Endothelial cell of umbilical vein (primary cell): ENCODE data around the gene FIGNL2. TPM values are rescaled to one million over a fixed set of nuclear protein-coding genes. Genes with fewer than 3 reads are reported as not detected.
A peak's percentile ranks its signal among the peaks of the same experiment; 100 is the strongest.

Experiments used
- BruUV-seq: library from RNA; stranded (reverse); fragments of 400-500 nt; replicated peaks from 2 replicates; lab custom pipeline; 2021; lab: Mats Ljungman, UMichigan
- CTCF ChIA-PET: fragments of 300-600, 350-600 bp; sonication (Branson Sonifier 250); formaldehyde crosslinking; loops from one replicate; lab custom pipeline; 2021; ENCODE audit warnings: antibody characterized with exemption, inconsistent platforms; lab: Charles Lee
- POLR2A ChIA-PET: fragments of 300-600, 350-600 bp; sonication (Branson Sonifier 250); formaldehyde crosslinking; loops from one replicate; lab custom pipeline; 2021; ENCODE audit warnings: antibody characterized with exemption, inconsistent platforms; lab: Charles Lee
- DNase-seq: peaks from one replicate; pipeline ENCODE4 v3.0.0-alpha.2; 2011; ENCODE audit warnings: low read depth, low spot score
- FAIRE-seq: peaks from 2 replicates; lab custom pipeline; 2011; peaks lifted over from hg19 to GRCh38; lab: Jason Lieb, UNC
- H2AFZ ChIP-seq: 2 replicates; pipeline ENCODE4 v1.6.0; 2012; ENCODE audit warnings: low read depth, low read length, control low read depth, inconsistent platforms
- H3K27ac ChIP-seq: 2 replicates; pipeline ENCODE4 v1.5.1; 2011; ENCODE audit warnings: low read depth, mild to moderate bottlenecking, control low read depth, low read length, moderate library complexity; ENCODE audit not compliant: insufficient read depth
- H3K27me3 ChIP-seq, 2 experiments: 2 replicates each; pipeline versions ENCODE4 v1.6.0 to v1.6.1; 2011; ENCODE audit warnings: low read length in 2 of 2, mixed read lengths in 1 of 2; ENCODE audit not compliant: control insufficient read depth in 2 of 2, insufficient read depth in 2 of 2
- H3K36me3 ChIP-seq, 2 experiments: 2 replicates in 1 of 2; 3 replicates in 1 of 2; pipeline ENCODE4 v1.5.1; 2011; ENCODE audit warnings: low read length in 2 of 2, mild to moderate bottlenecking in 1 of 2, moderate library complexity in 1 of 2; ENCODE audit not compliant: control insufficient read depth in 2 of 2, insufficient read depth in 2 of 2; ENCODE audit errors: extremely low read depth in 1 of 2
- H3K4me1 ChIP-seq: 3 replicates; pipeline ENCODE4 v1.5.1; 2011; ENCODE audit warnings: mild to moderate bottlenecking, low read length; ENCODE audit not compliant: control insufficient read depth, insufficient read depth; ENCODE audit errors: extremely low read depth
- H3K4me2 ChIP-seq: 2 replicates; pipeline ENCODE4 v1.6.1; 2011; ENCODE audit warnings: low read length, control low read depth, mixed read lengths; ENCODE audit not compliant: insufficient read depth
- H3K4me3 ChIP-seq, 3 experiments: fragments of 200-600 bp in 1 of 3; sonication (generic), shearing (Covaris generic) in 1 of 3; replicated peaks in 1 of 3; 2 replicates each; pipeline ENCODE4 v1.5.1; 2011 to 2016; ENCODE audit warnings: control low read depth in 3 of 3, low read length in 3 of 3, mild to moderate bottlenecking in 2 of 3, inconsistent platforms in 1 of 3, low read depth in 1 of 3, moderate library complexity in 1 of 3; ENCODE audit not compliant: insufficient read depth in 1 of 3
- H3K79me2 ChIP-seq: 2 replicates; pipeline ENCODE4 v1.6.0; 2012; ENCODE audit warnings: low read length, inconsistent platforms; ENCODE audit not compliant: control insufficient read depth, insufficient read depth
- H3K9ac ChIP-seq: replicated peaks from 2 replicates; pipeline ENCODE3; 2011; ENCODE audit warnings: low read length, control low read depth; ENCODE audit not compliant: insufficient read depth; ENCODE audit errors: extremely low read depth
- H3K9me1 ChIP-seq: replicated peaks from 3 replicates; pipeline ENCODE4 v1.6.0; 2011; ENCODE audit warnings: mild to moderate bottlenecking, low read length; ENCODE audit not compliant: control insufficient read depth, insufficient read depth; ENCODE audit errors: extremely low read depth
- H3K9me3 ChIP-seq: replicated peaks from 2 replicates; pipeline ENCODE4 v1.5.1; 2012; ENCODE audit warnings: low read length, inconsistent platforms; ENCODE audit not compliant: control insufficient read depth, insufficient read depth
- H4K20me1 ChIP-seq: replicated peaks from 2 replicates; pipeline ENCODE3; 2011; ENCODE audit warnings: mild to moderate bottlenecking, low read length; ENCODE audit not compliant: control insufficient read depth, insufficient read depth; ENCODE audit errors: extremely low read depth
- FOS ChIP-seq: IDR thresholded peaks from 2 replicates; pipeline ENCODE4 v1.6.1; 2011; ENCODE audit warnings: mild to moderate bottlenecking, low read length, moderate library complexity, borderline replicate concordance; ENCODE audit not compliant: insufficient read depth
- GATA2 ChIP-seq: IDR thresholded peaks from 2 replicates; pipeline ENCODE4 v1.7.0; 2011; ENCODE audit warnings: low read depth, mild to moderate bottlenecking, moderate library complexity, mixed read lengths, low read length; ENCODE audit not compliant: insufficient read length, insufficient read depth
- JUN ChIP-seq: IDR thresholded peaks from 2 replicates; pipeline ENCODE4 v1.6.1; 2011; ENCODE audit warnings: borderline replicate concordance, low read depth; ENCODE audit not compliant: insufficient read length, insufficient read depth
- POLR2AphosphoS5 ChIP-seq: IDR thresholded peaks from 2 replicates; pipeline ENCODE4 v1.6.1; 2012; ENCODE audit warnings: low read depth, mild to moderate bottlenecking, control low read depth, low read length, moderate library complexity; ENCODE audit not compliant: insufficient read depth
- dilution Hi-C: fragments of 300-500 bp; cut with MboI; formaldehyde crosslinking; loops from one replicate; pipeline ENCODE4 v1.15.0; 2019; ENCODE audit warnings: low sequenced_read_pairs; ENCODE audit not compliant: extremely low pct_ligation_motif_present
- intact Hi-C: fragments of 100-400 bp; cut with micrococcal nuclease; formaldehyde crosslinking; loops from one replicate; pipeline ENCODE4 v1.10.0; 2022
- polyA plus RNA-seq, 4 experiments: library from polyadenylated mRNA; depleted of rRNA in 3 of 4; stranded (reverse) in 3 of 4; unstranded in 1 of 4; fragments of >200 nt; gene quantifications; 2 replicates each; pipeline versions ENCODE4 v1.2.1 to v1.2.3, GENCODE V29; 2011 to 2012; ENCODE audit warnings: missing spikeins in 1 of 4
- total RNA-seq: library from RNA; stranded (reverse); gene quantifications from 2 replicates; pipeline ENCODE4 v1.2.3, GENCODE V29; 2021
- TF ChIP-seq, protein P1 (sequence below), 2 donors: IDR thresholded peaks; 1 replicate in 1 of 2; 2 replicates in 1 of 2; pipeline ENCODE4 v1.5.1; 2011; ENCODE audit warnings: low read length in 2 of 2, mild to moderate bottlenecking in 2 of 2, moderate library complexity in 2 of 2, control low read depth in 1 of 2, inconsistent platforms in 1 of 2, low read depth in 1 of 2; ENCODE audit not compliant: insufficient read depth in 1 of 2; ENCODE audit errors: extremely low read depth in 1 of 2

The FIGNL2 gene
- total and polyA plus RNA-seq, 2 donors (not counting 3 experiments of a cell fraction or from before 2014, with no cell fraction given) = 1.4 to 2.4 TPM

DNA sequence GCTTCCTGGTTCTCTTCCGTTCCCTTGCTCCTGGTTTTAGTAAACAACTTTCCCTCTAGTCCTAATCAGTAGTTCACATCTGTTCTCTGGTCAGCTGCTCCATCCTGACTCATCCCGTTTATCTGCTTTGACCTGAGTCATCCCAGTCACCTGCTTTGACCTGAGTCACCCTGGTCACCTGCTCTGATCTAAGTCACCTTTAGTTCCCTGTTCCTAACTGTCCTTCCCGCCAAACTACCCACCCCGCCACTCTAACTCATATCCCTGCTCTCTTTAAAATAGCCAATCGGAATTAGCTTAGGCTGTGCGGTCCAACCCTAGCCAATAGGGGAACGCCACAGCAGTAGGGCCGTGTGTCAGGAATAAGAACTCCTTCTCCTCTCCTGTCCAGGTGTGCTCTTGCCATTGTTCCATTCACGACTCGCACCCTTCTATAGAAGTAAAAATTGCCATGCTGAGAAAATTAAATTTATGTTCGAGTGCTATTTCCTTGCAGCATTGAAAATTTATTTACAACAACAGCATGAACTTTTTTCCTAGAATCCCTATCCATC is 36.2 kb upstream of the FIGNL2 start:
- peak; percentile 50 for FAIRE-seq
- H2AFZ ChIP-seq = peak overlapping the region; percentile 36
- intact Hi-C loops = loop anchor here (5.0 kb wide), 1 partner anchor 142 kb away; no protein-coding TSS in a partner anchor

More for the DNA sequence above, 36.2 kb upstream of the FIGNL2 start:
- Histone ChIP-seq H3K4me1 (peaks cover 41% of the 10 kb centered on the region), H3K9me3 (peaks cover 2% of the 10 kb centered on the region), H3K4me3 (no peak overlapping the region), H3K9me1 (no peaks in the 10 kb centered on the region), H3K4me2 (peak overlapping the region; percentile 21), H3K79me2 (no peaks in the 10 kb centered on the region), H3K27ac (peak overlapping the region; percentile 89), H4K20me1 (no peaks in the 10 kb centered on the region), H3K36me3 (no peaks in the 10 kb centered on the region), H3K27me3 (no peaks in the 10 kb centered on the region), H3K9ac (peak overlapping the region; percentile 34)
- ChIA-PET POLR2A (interaction anchor here (1.6 kb wide), 1 partner anchor 122 kb away, joined by 8 read pairs; the partner anchor contains the start of gene TAMALIN), CTCF (interaction anchor here (1.0 to 6.5 kb wide), 3 partner anchors 10 to 141 kb away, joined by 3 to 44 read pairs (median 10); no protein-coding TSS in a partner anchor)
- DNase-seq = peak; percentile 59
- dilution Hi-C loops = no loop called here
- TF ChIP-seq JUN (peak; percentile 74), FOS (peak; percentile 54), POLR2AphosphoS5 (peak; percentile 65), GATA2 (peak; percentile 85)
- TF ChIP-seq, protein P1, sequence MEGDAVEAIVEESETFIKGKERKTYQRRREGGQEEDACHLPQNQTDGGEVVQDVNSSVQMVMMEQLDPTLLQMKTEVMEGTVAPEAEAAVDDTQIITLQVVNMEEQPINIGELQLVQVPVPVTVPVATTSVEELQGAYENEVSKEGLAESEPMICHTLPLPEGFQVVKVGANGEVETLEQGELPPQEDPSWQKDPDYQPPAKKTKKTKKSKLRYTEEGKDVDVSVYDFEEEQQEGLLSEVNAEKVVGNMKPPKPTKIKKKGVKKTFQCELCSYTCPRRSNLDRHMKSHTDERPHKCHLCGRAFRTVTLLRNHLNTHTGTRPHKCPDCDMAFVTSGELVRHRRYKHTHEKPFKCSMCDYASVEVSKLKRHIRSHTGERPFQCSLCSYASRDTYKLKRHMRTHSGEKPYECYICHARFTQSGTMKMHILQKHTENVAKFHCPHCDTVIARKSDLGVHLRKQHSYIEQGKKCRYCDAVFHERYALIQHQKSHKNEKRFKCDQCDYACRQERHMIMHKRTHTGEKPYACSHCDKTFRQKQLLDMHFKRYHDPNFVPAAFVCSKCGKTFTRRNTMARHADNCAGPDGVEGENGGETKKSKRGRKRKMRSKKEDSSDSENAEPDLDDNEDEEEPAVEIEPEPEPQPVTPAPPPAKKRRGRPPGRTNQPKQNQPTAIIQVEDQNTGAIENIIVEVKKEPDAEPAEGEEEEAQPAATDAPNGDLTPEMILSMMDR (IDR thresholded peaks at IDR 0.05; ENCODE audit: extremely low read depth in 1 of 2, insufficient read depth in 1 of 2, low read depth in 1 of 2, low read length in 2 of 2) = no peak
- no TSS peak for BruUV-seq
